ENCODE results near the gene MAP3K4. TPM values are rescaled to one million over a fixed set of nuclear protein-coding genes. Genes with fewer than 3 reads are reported as not detected.
"Not testable (repeated sequence)": the region's sequence is repeated elsewhere in the genome, so short reads cannot be mapped to it uniquely, and the experiment has no call there.

MAP3K4 gene
- total RNA-seq, 1 experiment from 2014 or later: 18.1 TPM

GRCh38 chr6:160967833-160968232, 23.7 kb upstream of the MAP3K4 start:
- no peak for DNase-seq (ENCODE audit: low read depth)

GRCh38 chr6:160971171-160971570, 20.4 kb upstream of the MAP3K4 start:
- DNase-seq (ENCODE audit: low read depth): no peak

- DNase-seq (ENCODE audit: low read depth): peak; percentile 97
These were observed 19.5 kb upstream of the MAP3K4 start for GRCh38 chr6:160972111-160972510.

- DNase-seq (ENCODE audit: low read depth): not testable (repeated sequence)
These were observed 19.0 kb upstream of the MAP3K4 start for GRCh38 chr6:160972594-160972993.

- DNase-seq (ENCODE audit: low read depth): no peak
These were observed 18.0 kb upstream of the MAP3K4 start for GRCh38 chr6:160973311-160974250.

- DNase-seq (ENCODE audit: low read depth): peak; percentile 91
These were observed 17.2 kb upstream of the MAP3K4 start for GRCh38 chr6:160974304-160974771.

GRCh38 chr6:160975162-160975561, 16.4 kb upstream of the MAP3K4 start:
- no peak for DNase-seq (ENCODE audit: low read depth)

- not testable (repeated sequence) for DNase-seq (ENCODE audit: low read depth)
These were observed 15.6 kb upstream of the MAP3K4 start for GRCh38 chr6:160975961-160976360.

GRCh38 chr6:160978141-160978901, 13.2 kb upstream of the MAP3K4 start:
- DNase-seq (ENCODE audit: low read depth): peak; percentile 69

- peak; percentile 53 for DNase-seq (ENCODE audit: low read depth)
These were observed 12.4 kb upstream of the MAP3K4 start for GRCh38 chr6:160979061-160979708.

GRCh38 chr6:160983377-160983948, 8.1 kb upstream of the MAP3K4 start:
- not testable (repeated sequence) for DNase-seq (ENCODE audit: low read depth)

- no peak for DNase-seq (ENCODE audit: low read depth)
These were observed 4.7 kb upstream of the MAP3K4 start for GRCh38 chr6:160986851-160987250.

GRCh38 chr6:160987265-160987664, 4.3 kb upstream of the MAP3K4 start:
- DNase-seq (ENCODE audit: low read depth): no peak

GRCh38 chr6:160990847-160991405, 643 bp upstream of the MAP3K4 start:
- no peak for DNase-seq (ENCODE audit: low read depth)

GRCh38 chr6:160992061-160992979, 751 bp downstream of the MAP3K4 start:
- peak; percentile 69 for DNase-seq (ENCODE audit: low read depth)

GRCh38 chr6:160992980-160993314, 1.4 kb downstream of the MAP3K4 start:
- no peak for DNase-seq (ENCODE audit: low read depth)

GRCh38 chr6:160995271-160995670, 3.7 kb downstream of the MAP3K4 start:
- DNase-seq (ENCODE audit: low read depth): no peak

- peak; percentile 31 for DNase-seq (ENCODE audit: low read depth)
These were observed 4.6 kb downstream of the MAP3K4 start for GRCh38 chr6:160996131-160996601.

GRCh38 chr6:160998217-160998616, 6.6 kb downstream of the MAP3K4 start:
- DNase-seq (ENCODE audit: low read depth): no peak

- no peak for DNase-seq (ENCODE audit: low read depth)
These were observed 7.2 kb downstream of the MAP3K4 start for GRCh38 chr6:160998766-160999165.

Measured in LHCN-M2 (cell line).